ENCODE data around the gene MAP3K7. TPM values are rescaled to one million over a fixed set of nuclear protein-coding genes. Genes with fewer than 3 reads are reported as not detected.

The MAP3K7 gene
- total and polyA plus RNA-seq, 2 of the 8 experiments (the other 6 are each of a cell fraction or from before 2014, with no cell fraction given): 27.3 to 34.8 TPM

DNA sequence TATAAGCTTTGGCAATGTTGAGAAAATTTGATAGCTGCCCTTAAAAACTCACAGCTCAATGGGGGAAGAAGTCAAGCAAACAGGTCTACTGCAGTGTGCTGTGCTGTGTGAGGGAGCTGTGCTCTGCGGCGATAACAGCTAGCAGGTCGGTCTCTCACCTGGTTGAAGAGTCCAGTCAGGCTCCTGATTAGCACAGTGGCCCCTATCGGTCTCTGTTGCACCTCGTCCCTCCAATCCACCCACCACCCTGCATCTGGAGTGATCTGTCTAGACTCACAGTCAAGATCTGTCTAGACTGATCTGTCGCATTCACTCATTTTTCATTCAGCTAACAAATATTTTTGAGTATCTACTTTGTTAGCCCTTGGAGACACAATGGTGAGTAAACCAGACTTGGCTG, 94.1 kb downstream of the MAP3K7 start:
- no peak overlapping the region for H3K9ac ChIP-seq (replicated peaks in 1 of 4; ENCODE audit: extremely low read depth in 1 of 4, low read depth in 3 of 4, low read length in 3 of 4)
- H2AFZ ChIP-seq (ENCODE audit: low read length): no peak overlapping the region
- no peaks in the 10 kb centered on the region for H4K20me1 ChIP-seq (replicated peaks in 1 of 2; ENCODE audit: control insufficient read depth in 1 of 2, insufficient read depth in 2 of 2, low read length in 2 of 2)
- H3K27me3 ChIP-seq (replicated peaks in 1 of 4; ENCODE audit: control insufficient read depth in 3 of 4, extremely low read depth in 1 of 4, insufficient read depth in 3 of 4, low read length in 3 of 4): no peaks in the 10 kb centered on the region
- no peak overlapping the region for H3K4me3 ChIP-seq (ENCODE audit: extremely low read depth in 1 of 4, insufficient read depth in 2 of 4, low read depth in 3 of 4, low read length in 4 of 4)
- H3K23me2 ChIP-seq (ENCODE audit: low read depth, low read length): no peaks in the 10 kb centered on the region
- no peak overlapping the region for H2BK5ac ChIP-seq (ENCODE audit: low read depth, low read length)
- no peak overlapping the region for H2AK5ac ChIP-seq (ENCODE audit: low read depth, low read length)
- H3K4me1 ChIP-seq (replicated peaks in 1 of 4; ENCODE audit: control insufficient read depth in 3 of 4, insufficient read depth in 4 of 4, low read length in 3 of 4): peaks cover 7 to 35% (median 15%) of the 10 kb centered on the region in 4 experiments
- peak overlapping the region; percentile 25 for H2BK120ac ChIP-seq (replicated peaks; ENCODE audit: low read depth, low read length)
- no peak overlapping the region for H3K14ac ChIP-seq (ENCODE audit: insufficient read length)
- H3K23ac ChIP-seq (ENCODE audit: insufficient read length): no peak overlapping the region
- DNase-seq (ENCODE audit: low read depth in 1 of 2, low spot score in 2 of 2): no peak
- ChIA-PET CTCF (ENCODE audit: partially characterized antibody) (interaction anchor here (1.0 to 10.3 kb wide), 4 partner anchors 9 to 552 kb away, joined by 3 to 106 read pairs (median 5); no protein-coding TSS in a partner anchor), POLR2A (ENCODE audit: partially characterized antibody) (interaction anchor here (0.6 kb wide), 1 partner anchor 779 kb away, joined by 3 read pairs; no protein-coding TSS in a partner anchor)
- no peaks in the 10 kb centered on the region for H3K36me3 ChIP-seq (ENCODE audit: control insufficient read depth in 2 of 4, insufficient read depth in 4 of 4, low read length in 3 of 4)
- 0 out of 2 replicates have a peak overlapping the region, but pooled peaks have one; percentile 18 for H2BK12ac ChIP-seq (ENCODE audit: low read depth, low read length)
- H3K79me1 ChIP-seq (ENCODE audit: low read depth, low read length): no peaks in the 10 kb centered on the region
- H3K79me2 ChIP-seq (ENCODE audit: control insufficient read depth in 1 of 2, insufficient read depth in 2 of 2, low read length in 2 of 2): no peaks in the 10 kb centered on the region
- no peak overlapping the region for H3K27ac ChIP-seq (ENCODE audit: low read depth, low read length)
- FAIRE-seq: no peak
- H3K56ac ChIP-seq (replicated peaks; ENCODE audit: insufficient read length, low read depth, low read length): no peak overlapping the region
- H4K91ac ChIP-seq (replicated peaks; ENCODE audit: insufficient read length, low read length): peak overlapping the region; percentile 79
- no peak overlapping the region; the same call in 1 of the 2 replicates for H4K8ac ChIP-seq (ENCODE audit: extremely low read depth, insufficient read depth, low read length)
- no peak overlapping the region for H2BK15ac ChIP-seq (ENCODE audit: low read length)
- no peaks in the 10 kb centered on the region for H3K9me3 ChIP-seq (ENCODE audit: insufficient read depth in 2 of 2, low read depth in 1 of 2, low read length in 1 of 2)
- H4K5ac ChIP-seq (ENCODE audit: insufficient read length, low read depth, low read length): peak overlapping the region; percentile 26
- H3K4me2 ChIP-seq (ENCODE audit: insufficient read depth in 1 of 2, low read depth in 2 of 2, low read length in 2 of 2): no peak overlapping the region; a peak in 1 of 4 replicates
- TF ChIP-seq, protein P1, sequence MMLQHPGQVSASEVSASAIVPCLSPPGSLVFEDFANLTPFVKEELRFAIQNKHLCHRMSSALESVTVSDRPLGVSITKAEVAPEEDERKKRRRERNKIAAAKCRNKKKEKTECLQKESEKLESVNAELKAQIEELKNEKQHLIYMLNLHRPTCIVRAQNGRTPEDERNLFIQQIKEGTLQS (IDR thresholded peaks at IDR 0.05; ENCODE audit: insufficient read depth, low read depth, low read length): no peak
- TF ChIP-seq HDAC2 (IDR thresholded peaks at IDR 0.05; ENCODE audit: borderline replicate concordance in 1 of 2, low read depth in 2 of 2, low read length in 2 of 2) (no peak), CTCF (IDR thresholded peaks at IDR 0.05; ENCODE audit: control extremely low read depth in 1 of 3, insufficient read depth in 1 of 3, low read depth in 1 of 3, low read length in 3 of 3) (peak in 1 of 3 experiments; percentile 3; a peak in 1 of 4 replicates), PHF8 (conservative IDR thresholded peaks at IDR 0.05; ENCODE audit: low read depth, low read length) (no peak)
- H2BK20ac ChIP-seq (ENCODE audit: low read length): peak overlapping the region; percentile 73; the same call in 1 of the 2 replicates
- WGBS, 2 experiments (ENCODE audit: extremely low coverage in 1 of 2, insufficient coverage in 1 of 2, insufficient read length in 1 of 2, insufficient replicate concordance in 2 of 2, low coverage in 1 of 2, low lambda C conversion rate in 2 of 2, missing lambda C conversion rate in 1 of 2): 95% methylated on average over 6 of the region's 6 CpGs; no CpG with 5 or more reads in 1 of the 2 experiments
- no peak overlapping the region for H3K4ac ChIP-seq (replicated peaks; ENCODE audit: insufficient read length, low read depth, low read length)
- peak overlapping the region; percentile 11; the same call in 1 of the 2 replicates for H3K18ac ChIP-seq (ENCODE audit: extremely low read depth, low read length)

All from H1 (cell line).